ENCODE measurements around the gene PARPBP. TPM values are rescaled to one million over a fixed set of nuclear protein-coding genes. Genes with fewer than 3 reads are reported as not detected.

Gene PARPBP
- total and polyA plus RNA-seq, 4 experiments from 2014 or later, result 2.1 to 2.8 (median 2.4) TPM

- ChIA-PET POLR2A (ENCODE audit: partially characterized antibody) (no interaction called here), CTCF (ENCODE audit: partially characterized antibody) (no interaction called here)
- H3K27me3 ChIP-seq (ENCODE audit: insufficient read depth, low read length), result no peaks in the 10 kb centered on the region
- no peak overlapping the region for H3K27ac Mint-ChIP-seq
- H3K4me1 Mint-ChIP-seq, result no peaks in the 10 kb centered on the region
- no peak overlapping the region for H3K4me3 ChIP-seq (ENCODE audit: low read length in 2 of 2)
- H3K9me3 ChIP-seq (ENCODE audit: control insufficient read depth in 1 of 2, low read length in 2 of 2), result no peaks in the 10 kb centered on the region
- H3K4me1 ChIP-seq (ENCODE audit: insufficient read depth, low read length), result no peaks in the 10 kb centered on the region
- no peak overlapping the region for H3K4me3 Mint-ChIP-seq
- no peaks in the 10 kb centered on the region for H3K9me3 Mint-ChIP-seq
- H3K27me3 Mint-ChIP-seq, result no peaks in the 10 kb centered on the region
- no peak overlapping the region for H3K27ac ChIP-seq (ENCODE audit: low read depth, low read length)
- no peak for DNase-seq
- intact Hi-C loops (cut with micrococcal nuclease), result no loop called here
- no peaks in the 10 kb centered on the region for H3K36me3 ChIP-seq (ENCODE audit: insufficient read depth, low read length)
- H3K36me3 Mint-ChIP-seq, result no peaks in the 10 kb centered on the region
Measured at GRCh38 chr12:102172436-102172835, 52.5 kb downstream of the PARPBP start.

GRCh38 chr12:102174117-102174516, 54.1 kb downstream of the PARPBP start:
- Mint-ChIP-seq H3K4me3 (no peak overlapping the region), H3K27ac (no peak overlapping the region), H3K27me3 (no peaks in the 10 kb centered on the region), H3K4me1 (no peaks in the 10 kb centered on the region), H3K9me3 (peaks cover 0 to 2% (median 0%) of the 10 kb centered on the region in 8 donors), H3K36me3 (no peaks in the 10 kb centered on the region)
- Histone ChIP-seq H3K9me3 (ENCODE audit: control insufficient read depth in 1 of 2, low read length in 2 of 2) (no peaks in the 10 kb centered on the region), H3K4me3 (ENCODE audit: low read length in 2 of 2) (no peak overlapping the region), H3K4me1 (ENCODE audit: insufficient read depth, low read length) (no peaks in the 10 kb centered on the region), H3K36me3 (ENCODE audit: insufficient read depth, low read length) (no peaks in the 10 kb centered on the region), H3K27me3 (ENCODE audit: insufficient read depth, low read length) (no peaks in the 10 kb centered on the region), H3K27ac (ENCODE audit: low read depth, low read length) (no peak overlapping the region)
- intact Hi-C loops (cut with micrococcal nuclease), result no loop called here
- no peak for DNase-seq
- ChIA-PET CTCF (ENCODE audit: partially characterized antibody) (no interaction called here), POLR2A (ENCODE audit: partially characterized antibody) (no interaction called here)

DNA sequence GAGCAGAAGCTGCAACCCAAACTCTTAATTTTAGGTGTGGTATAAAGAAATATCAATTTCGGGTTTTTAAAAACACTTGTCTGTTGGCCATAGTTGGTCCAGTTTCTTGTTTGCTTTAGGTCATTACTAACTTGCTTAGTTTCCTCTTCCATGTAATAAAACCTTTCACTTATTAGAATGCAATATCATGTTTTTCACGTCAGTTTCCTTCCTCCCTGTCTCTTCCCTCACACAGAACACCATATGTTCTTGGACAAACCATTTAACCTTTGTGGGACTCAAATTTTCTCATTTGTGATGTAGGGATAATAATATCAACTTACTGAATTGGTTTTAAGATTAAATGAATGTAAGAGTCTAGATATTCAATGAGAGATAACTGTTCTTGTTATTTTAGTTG, 54.8 kb downstream of the PARPBP start:
- DNase-seq, result no peak
- H3K36me3 Mint-ChIP-seq, result no peaks in the 10 kb centered on the region
- Histone ChIP-seq H3K27ac (ENCODE audit: low read depth, low read length) (no peak overlapping the region), H3K4me1 (ENCODE audit: insufficient read depth, low read length) (no peaks in the 10 kb centered on the region), H3K36me3 (ENCODE audit: insufficient read depth, low read length) (no peaks in the 10 kb centered on the region), H3K9me3 (ENCODE audit: control insufficient read depth in 1 of 2, low read length in 2 of 2) (no peaks in the 10 kb centered on the region), H3K4me3 (ENCODE audit: low read length in 2 of 2) (no peak overlapping the region), H3K27me3 (ENCODE audit: insufficient read depth, low read length) (no peaks in the 10 kb centered on the region)
- ChIA-PET CTCF (ENCODE audit: partially characterized antibody) (no interaction called here), POLR2A (ENCODE audit: partially characterized antibody) (no interaction called here)
- H3K4me1 Mint-ChIP-seq, result no peaks in the 10 kb centered on the region
- no peak overlapping the region for H3K27ac Mint-ChIP-seq
- H3K9me3 Mint-ChIP-seq, result peaks cover 0 to 2% (median 0%) of the 10 kb centered on the region in 8 donors
- intact Hi-C loops (cut with micrococcal nuclease), result no loop called here
- H3K4me3 Mint-ChIP-seq, result no peak overlapping the region
- H3K27me3 Mint-ChIP-seq, result no peaks in the 10 kb centered on the region

GRCh38 chr12:102182635-102183034, 62.7 kb downstream of the PARPBP start:
- Mint-ChIP-seq H3K4me3 (no peak overlapping the region), H3K4me1 (no peaks in the 10 kb centered on the region), H3K27ac (no peak overlapping the region), H3K36me3 (no peaks in the 10 kb centered on the region), H3K27me3 (no peaks in the 10 kb centered on the region), H3K9me3 (peaks cover 0 to 2% (median 0%) of the 10 kb centered on the region in 8 donors)
- Histone ChIP-seq H3K36me3 (ENCODE audit: insufficient read depth, low read length) (no peaks in the 10 kb centered on the region), H3K27me3 (ENCODE audit: insufficient read depth, low read length) (no peaks in the 10 kb centered on the region), H3K9me3 (ENCODE audit: control insufficient read depth in 1 of 2, low read length in 2 of 2) (no peaks in the 10 kb centered on the region), H3K4me1 (ENCODE audit: insufficient read depth, low read length) (no peaks in the 10 kb centered on the region), H3K4me3 (ENCODE audit: low read length in 2 of 2) (no peak overlapping the region), H3K27ac (ENCODE audit: low read depth, low read length) (no peak overlapping the region)
- CTCF ChIA-PET (ENCODE audit: partially characterized antibody), result no interaction called here
- POLR2A ChIA-PET (ENCODE audit: partially characterized antibody), result no interaction called here
- DNase-seq, result no peak
- intact Hi-C loops (cut with micrococcal nuclease), result no loop called here

GRCh38 chr12:102195826-102196225, 75.8 kb downstream of the PARPBP start:
- Histone ChIP-seq H3K9me3 (ENCODE audit: control insufficient read depth in 1 of 2, low read length in 2 of 2) (no peaks in the 10 kb centered on the region), H3K27me3 (ENCODE audit: insufficient read depth, low read length) (no peaks in the 10 kb centered on the region), H3K36me3 (ENCODE audit: insufficient read depth, low read length) (no peaks in the 10 kb centered on the region), H3K4me3 (ENCODE audit: low read length in 2 of 2) (no peak overlapping the region), H3K27ac (ENCODE audit: low read depth, low read length) (no peak overlapping the region), H3K4me1 (ENCODE audit: insufficient read depth, low read length) (no peaks in the 10 kb centered on the region)
- Mint-ChIP-seq H3K27ac (no peak overlapping the region), H3K36me3 (no peaks in the 10 kb centered on the region), H3K9me3 (no peaks in the 10 kb centered on the region), H3K27me3 (no peaks in the 10 kb centered on the region), H3K4me1 (no peaks in the 10 kb centered on the region), H3K4me3 (no peak overlapping the region)
- DNase-seq, result no peak
- intact Hi-C loops (cut with micrococcal nuclease), result no loop called here
- CTCF ChIA-PET (ENCODE audit: partially characterized antibody), result no interaction called here
- POLR2A ChIA-PET (ENCODE audit: partially characterized antibody), result no interaction called here

DNA sequence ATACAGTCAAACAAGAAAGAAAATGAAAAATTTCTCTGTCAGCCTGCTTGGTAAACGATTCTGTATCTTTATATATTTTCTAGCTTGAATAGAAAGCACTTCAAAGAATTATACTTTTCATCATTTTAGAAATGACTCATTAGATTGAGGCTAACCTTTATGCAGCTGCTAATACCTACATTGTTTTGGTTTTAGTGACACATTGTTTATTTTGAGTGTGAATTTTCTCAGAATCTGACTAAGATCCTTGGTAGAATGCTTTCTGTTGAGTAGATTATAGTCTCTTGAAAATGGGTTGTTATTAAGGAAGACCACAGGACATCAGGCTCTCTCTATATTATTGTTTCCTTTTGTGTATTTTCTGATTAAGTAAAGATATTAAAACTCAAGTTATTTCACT, 77.8 kb downstream of the PARPBP start, which contains the start of gene PMCH:
PMCH (minus strand) TSS at position 45 of the 400 bp plus-strand sequence. CDS start 63 bp downstream, outside the sequence.
- POLR2A ChIA-PET (ENCODE audit: partially characterized antibody), result no interaction called here
- H3K9me3 ChIP-seq (ENCODE audit: control insufficient read depth in 1 of 2, low read length in 2 of 2), result no peaks in the 10 kb centered on the region
- no peaks in the 10 kb centered on the region for H3K4me1 Mint-ChIP-seq
- H3K27ac ChIP-seq (ENCODE audit: low read depth, low read length), result no peak within 1 kb of the TSS
- CTCF ChIA-PET (ENCODE audit: partially characterized antibody), result no interaction called here
- no peak for DNase-seq
- H3K4me3 ChIP-seq (ENCODE audit: low read length in 2 of 2), result no peak within 1 kb of the TSS
- H3K27ac Mint-ChIP-seq, result no peak within 1 kb of the TSS
- H3K27me3 Mint-ChIP-seq, result no peaks in the 10 kb centered on the region
- H3K36me3 ChIP-seq (ENCODE audit: insufficient read depth, low read length), result no peaks in the 10 kb centered on the region
- H3K27me3 ChIP-seq (ENCODE audit: insufficient read depth, low read length), result no peaks in the 10 kb centered on the region
- no peak within 1 kb of the TSS for H3K4me3 Mint-ChIP-seq
- intact Hi-C loops (cut with micrococcal nuclease), result no loop called here
- H3K9me3 Mint-ChIP-seq, result no peaks in the 10 kb centered on the region
- H3K36me3 Mint-ChIP-seq, result no peaks in the 10 kb centered on the region
- no peaks in the 10 kb centered on the region for H3K4me1 ChIP-seq (ENCODE audit: insufficient read depth, low read length)

GRCh38 chr12:102201436-102202061, 81.6 kb downstream of the PARPBP start:
- Histone ChIP-seq H3K27ac (ENCODE audit: low read depth, low read length) (no peak overlapping the region), H3K9me3 (ENCODE audit: control insufficient read depth in 1 of 2, low read length in 2 of 2) (no peaks in the 10 kb centered on the region), H3K36me3 (ENCODE audit: insufficient read depth, low read length) (no peaks in the 10 kb centered on the region), H3K27me3 (ENCODE audit: insufficient read depth, low read length) (no peaks in the 10 kb centered on the region), H3K4me3 (ENCODE audit: low read length in 2 of 2) (no peak overlapping the region), H3K4me1 (ENCODE audit: insufficient read depth, low read length) (no peaks in the 10 kb centered on the region)
- H3K36me3 Mint-ChIP-seq, result peaks cover 0 to 9% of the 10 kb centered on the region in 2 donors
- H3K9me3 Mint-ChIP-seq, result peaks cover 0 to 12% (median 2%) of the 10 kb centered on the region in 8 donors
- ChIA-PET CTCF (ENCODE audit: partially characterized antibody) (no interaction called here), POLR2A (ENCODE audit: partially characterized antibody) (no interaction called here)
- H3K4me3 Mint-ChIP-seq, result no peak overlapping the region
- H3K27ac Mint-ChIP-seq, result no peak overlapping the region
- H3K4me1 Mint-ChIP-seq, result no peaks in the 10 kb centered on the region
- intact Hi-C loops (cut with micrococcal nuclease), result no loop called here
- DNase-seq, result no peak
- no peaks in the 10 kb centered on the region for H3K27me3 Mint-ChIP-seq

GRCh38 chr12:102202556-102202955, 82.6 kb downstream of the PARPBP start:
- no peak overlapping the region for H3K27ac ChIP-seq (ENCODE audit: low read depth, low read length)
- intact Hi-C loops (cut with micrococcal nuclease), result no loop called here
- no peaks in the 10 kb centered on the region for H3K36me3 ChIP-seq (ENCODE audit: insufficient read depth, low read length)
- ChIA-PET CTCF (ENCODE audit: partially characterized antibody) (no interaction called here), POLR2A (ENCODE audit: partially characterized antibody) (no interaction called here)
- no peaks in the 10 kb centered on the region for H3K27me3 Mint-ChIP-seq
- H3K4me1 Mint-ChIP-seq, result no peaks in the 10 kb centered on the region
- H3K9me3 Mint-ChIP-seq, result peaks cover 0 to 13% (median 3%) of the 10 kb centered on the region in 8 donors
- no peaks in the 10 kb centered on the region for H3K4me1 ChIP-seq (ENCODE audit: insufficient read depth, low read length)
- no peak overlapping the region for H3K4me3 Mint-ChIP-seq
- H3K27ac Mint-ChIP-seq, result no peak overlapping the region
- no peak overlapping the region for H3K4me3 ChIP-seq (ENCODE audit: low read length in 2 of 2)
- H3K27me3 ChIP-seq (ENCODE audit: insufficient read depth, low read length), result no peaks in the 10 kb centered on the region
- DNase-seq, result no peak
- peaks cover 0 to 9% of the 10 kb centered on the region in 2 donors for H3K36me3 Mint-ChIP-seq
- no peaks in the 10 kb centered on the region for H3K9me3 ChIP-seq (ENCODE audit: control insufficient read depth in 1 of 2, low read length in 2 of 2)
